Skeletal muscle satellite cell (primary cell): ENCODE data around the gene ARHGAP23. TPM values are rescaled to one million over a fixed set of nuclear protein-coding genes. Genes with fewer than 3 reads are reported as not detected.
A peak's percentile ranks its signal among the peaks of the same experiment; 100 is the strongest.

Experiments
- H3K27me3 ChIP-seq: 2 replicates; pipeline ENCODE4 v1.7.0; 2013; ENCODE audit warnings: low read length; ENCODE audit not compliant: control insufficient read depth, insufficient read depth
- H3K36me3 ChIP-seq: 2 replicates; pipeline ENCODE4 v1.7.0; 2013; ENCODE audit warnings: mild to moderate bottlenecking, control low read depth, low read length; ENCODE audit not compliant: insufficient read depth
- H3K4me1 ChIP-seq: 2 replicates; pipeline ENCODE4 v1.7.0; 2013; ENCODE audit warnings: low read length; ENCODE audit not compliant: control insufficient read depth, insufficient read depth
- H3K4me2 ChIP-seq: 2 replicates; pipeline ENCODE4 v1.7.0; 2013; ENCODE audit warnings: mild to moderate bottlenecking, low read length
- H3K4me3 ChIP-seq: 2 replicates; pipeline ENCODE4 v1.7.0; 2013; ENCODE audit warnings: low read length
- H3K9ac ChIP-seq: 2 replicates; pipeline ENCODE4 v1.7.0; 2013; ENCODE audit warnings: mild to moderate bottlenecking, low read depth, low read length, moderate library complexity
- H3K9me3 ChIP-seq: replicated peaks from 2 replicates; pipeline ENCODE4 v1.7.0; 2013; ENCODE audit warnings: mild to moderate bottlenecking, control low read depth, low read length
- total RNA-seq: library from RNA; depleted of rRNA; stranded (reverse); fragments of >200 nt; gene quantifications from 2 replicates; pipeline ENCODE4 v1.2.3, GENCODE V29; 2012; rRNA removed

ARHGAP23 gene
- 16.6 and 18.5 TPM in 2 replicates for total RNA-seq

GRCh38 chr17:38428112-38428642 is at the start of gene ARHGAP23:
Gene ARHGAP23 (plus strand): TSS chr17:38428464. CDS start chr17:38428486, 22 bp downstream.
- Histone ChIP-seq H3K9me3 (no peaks in the 10 kb centered on the region), H3K9ac (peak within 1 kb of the TSS; percentile 87), H3K36me3 (peaks cover 2% of the 10 kb centered on the region), H3K4me2 (peak within 1 kb of the TSS; percentile 97), H3K4me3 (peak within 1 kb of the TSS; percentile 76), H3K27me3 (no peaks in the 10 kb centered on the region), H3K4me1 (peaks cover 48% of the 10 kb centered on the region)

DNA sequence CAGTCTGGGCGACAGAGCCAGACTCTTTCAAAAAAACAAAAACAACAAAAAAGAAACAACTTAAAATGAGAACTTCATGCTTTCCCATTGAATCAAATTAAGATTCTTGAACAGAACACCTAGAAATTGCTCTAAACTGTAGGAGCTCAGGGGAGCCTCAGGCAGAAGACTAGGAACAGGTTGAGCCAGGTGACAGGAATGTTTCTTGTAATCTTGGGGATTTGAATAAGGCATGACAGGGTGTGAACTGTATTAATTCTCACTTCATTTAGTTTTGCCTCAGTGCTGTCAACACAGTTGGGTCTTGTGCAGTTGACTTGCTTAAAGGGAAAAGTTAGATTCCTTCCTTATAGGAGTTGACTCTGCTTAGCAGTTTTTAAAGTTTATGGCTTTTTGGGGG is 48.8 kb upstream of the ARHGAP23 start:
- H3K4me2 ChIP-seq: no peak overlapping the region
- no peaks in the 10 kb centered on the region for H3K9me3 ChIP-seq
- H3K9ac ChIP-seq: no peak overlapping the region
- H3K4me3 ChIP-seq: no peak overlapping the region
- no peaks in the 10 kb centered on the region for H3K4me1 ChIP-seq
- H3K36me3 ChIP-seq: peaks cover 18% of the 10 kb centered on the region
- H3K27me3 ChIP-seq: no peaks in the 10 kb centered on the region

- no peaks in the 10 kb centered on the region for H3K27me3 ChIP-seq
- no peaks in the 10 kb centered on the region for H3K4me1 ChIP-seq
- no peak overlapping the region for H3K9ac ChIP-seq
- H3K36me3 ChIP-seq: peaks cover 28% of the 10 kb centered on the region
- no peak overlapping the region for H3K4me3 ChIP-seq
- H3K9me3 ChIP-seq: no peaks in the 10 kb centered on the region
- no peak overlapping the region for H3K4me2 ChIP-seq
These were observed 33.2 kb upstream of the ARHGAP23 start for GRCh38 chr17:38395090-38395489.

- H3K9ac ChIP-seq: no peak overlapping the region
- peaks cover 40% of the 10 kb centered on the region for H3K36me3 ChIP-seq
- H3K9me3 ChIP-seq: no peaks in the 10 kb centered on the region
- no peaks in the 10 kb centered on the region for H3K4me1 ChIP-seq
- no peaks in the 10 kb centered on the region for H3K27me3 ChIP-seq
- no peak overlapping the region for H3K4me2 ChIP-seq
- no peak overlapping the region for H3K4me3 ChIP-seq
These were observed 31.0 kb upstream of the ARHGAP23 start for GRCh38 chr17:38397227-38397626.

- no peak overlapping the region for H3K9ac ChIP-seq
- no peaks in the 10 kb centered on the region for H3K27me3 ChIP-seq
- peaks cover 40% of the 10 kb centered on the region for H3K36me3 ChIP-seq
- no peaks in the 10 kb centered on the region for H3K4me1 ChIP-seq
- H3K4me2 ChIP-seq: no peak overlapping the region
- H3K4me3 ChIP-seq: no peak overlapping the region
- no peaks in the 10 kb centered on the region for H3K9me3 ChIP-seq
These were observed 28.0 kb upstream of the ARHGAP23 start for GRCh38 chr17:38400286-38400685.

- H3K4me1 ChIP-seq: no peaks in the 10 kb centered on the region
- H3K36me3 ChIP-seq: peaks cover 32% of the 10 kb centered on the region
- no peak overlapping the region for H3K4me2 ChIP-seq
- H3K9ac ChIP-seq: no peak overlapping the region
- no peaks in the 10 kb centered on the region for H3K27me3 ChIP-seq
- H3K4me3 ChIP-seq: no peak overlapping the region
- H3K9me3 ChIP-seq: no peaks in the 10 kb centered on the region
These were observed 26.8 kb upstream of the ARHGAP23 start for GRCh38 chr17:38401459-38401858.

- Histone ChIP-seq H3K4me3 (no peak overlapping the region), H3K9me3 (no peaks in the 10 kb centered on the region), H3K27me3 (no peaks in the 10 kb centered on the region), H3K36me3 (peaks cover 25% of the 10 kb centered on the region), H3K4me2 (no peak overlapping the region), H3K9ac (no peak overlapping the region), H3K4me1 (no peaks in the 10 kb centered on the region)
These were observed 25.4 kb upstream of the ARHGAP23 start for GRCh38 chr17:38402897-38403296.

GRCh38 chr17:38403491-38403890 is 24.8 kb upstream of the ARHGAP23 start:
- Histone ChIP-seq H3K27me3 (no peaks in the 10 kb centered on the region), H3K4me3 (no peak overlapping the region), H3K36me3 (peaks cover 24% of the 10 kb centered on the region), H3K9ac (no peak overlapping the region), H3K4me1 (no peaks in the 10 kb centered on the region), H3K4me2 (no peak overlapping the region), H3K9me3 (no peaks in the 10 kb centered on the region)

DNA sequence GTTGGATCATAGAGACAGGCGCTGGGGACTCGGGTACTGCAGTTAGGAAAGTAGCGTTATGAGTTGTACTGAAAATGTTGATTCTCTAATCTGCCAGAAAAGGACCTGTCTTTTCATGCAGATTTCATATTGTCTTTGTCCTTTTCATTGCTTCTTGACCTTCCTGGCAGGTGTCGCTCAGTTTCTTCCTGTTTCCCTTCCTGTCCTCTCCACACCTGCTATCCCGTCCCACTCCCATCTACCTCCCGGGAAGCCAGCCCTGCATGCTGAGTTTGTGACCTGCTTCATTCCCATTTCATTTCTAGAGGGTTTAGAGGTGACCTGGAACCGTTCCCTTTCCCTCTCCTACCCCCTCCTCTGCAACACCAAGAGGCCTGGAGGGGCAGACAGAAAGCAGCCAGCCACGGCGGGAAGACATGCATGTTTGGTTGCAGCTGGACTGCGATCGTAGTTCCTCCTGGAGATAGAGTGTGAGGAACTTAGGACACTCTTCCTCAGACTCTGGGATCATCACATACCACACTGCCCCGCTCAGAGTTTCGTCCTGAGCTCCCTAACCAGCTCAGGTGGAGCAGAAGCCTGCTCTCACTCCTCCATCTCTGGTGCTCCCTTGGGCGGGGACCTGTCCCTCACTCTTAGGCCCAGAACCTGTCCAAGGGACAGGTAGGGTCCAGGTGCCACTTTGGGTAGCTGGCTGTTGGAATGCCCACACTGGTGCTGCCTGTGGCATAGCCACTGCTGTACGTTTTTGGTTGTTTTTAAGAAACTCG is 23.9 kb upstream of the ARHGAP23 start:
- Histone ChIP-seq H3K36me3 (peaks cover 20% of the 10 kb centered on the region), H3K9me3 (no peaks in the 10 kb centered on the region), H3K4me2 (no peak overlapping the region), H3K4me3 (no peak overlapping the region), H3K4me1 (no peaks in the 10 kb centered on the region), H3K27me3 (peaks cover 4% of the 10 kb centered on the region), H3K9ac (no peak overlapping the region)

- Histone ChIP-seq H3K27me3 (peaks cover 4% of the 10 kb centered on the region), H3K36me3 (peaks cover 7% of the 10 kb centered on the region), H3K4me1 (no peaks in the 10 kb centered on the region), H3K4me3 (no peak overlapping the region), H3K9ac (no peak overlapping the region), H3K9me3 (no peaks in the 10 kb centered on the region), H3K4me2 (no peak overlapping the region)
These were observed 22.6 kb upstream of the ARHGAP23 start for GRCh38 chr17:38405654-38406053.

- Histone ChIP-seq H3K36me3 (no peaks in the 10 kb centered on the region), H3K9me3 (no peaks in the 10 kb centered on the region), H3K9ac (no peak overlapping the region), H3K4me3 (no peak overlapping the region), H3K4me1 (peaks cover 5% of the 10 kb centered on the region), H3K27me3 (peaks cover 4% of the 10 kb centered on the region), H3K4me2 (no peak overlapping the region)
These were observed 18.1 kb upstream of the ARHGAP23 start for GRCh38 chr17:38410201-38410600.
